K562 (cell line): Measurements from ENCODE around the gene NT5C. TPM values are rescaled to one million over a fixed set of nuclear protein-coding genes. Genes with fewer than 3 reads are reported as not detected.

Experiments used
- ATAC-seq: fragments of 200-7000 bp; cut with Tn5 transposase; 3 replicates; pipeline ENCODE4 v1.9.1; 2020; ENCODE audit warnings: moderate library complexity
- BruUV-seq: library from RNA; stranded (reverse); fragments of 400-500 nt; replicated peaks from 2 replicates; lab custom pipeline; 2021; lab: Mats Ljungman, UMichigan
- CTCF ChIA-PET: fragments of 300-600 bp; formaldehyde crosslinking; extraction: SDS; loops from one replicate; lab custom pipeline; 2021; ENCODE audit warnings: low intra/inter-chr PET ratio; lab: Yijun Ruan, JAX
- POLR2A ChIA-PET: fragments of 300-600, 350-650 bp; sonication (Branson Sonifier 250); formaldehyde crosslinking; extraction: SDS; loops from one replicate; lab custom pipeline; 2021; ENCODE audit warnings: antibody characterized with exemption, inconsistent platforms; lab: Yijun Ruan, JAX
- DNase-seq, 4 experiments: peaks; one replicate each; pipeline versions ENCODE4 v3.0.0 to v3.0.0-alpha.2; 2011 to 2018; ENCODE audit warnings: low spot score in 3 of 4, mixed read lengths in 3 of 4; ENCODE audit errors: extremely low read depth in 1 of 4
- FAIRE-seq: peaks from 2 replicates; lab custom pipeline; 2011; peaks lifted over from hg19 to GRCh38; lab: Jason Lieb, UNC
- H2AFZ ChIP-seq: 2 replicates; pipeline ENCODE4 v1.6.0; 2011; ENCODE audit warnings: low read depth, low read length, control low read depth, inconsistent platforms
- H3K27ac ChIP-seq: fragments of 200-600 bp; 3 replicates; pipeline ENCODE4 v1.8.0; 2011; ENCODE audit warnings: low read depth, mild to moderate bottlenecking, control low read depth, inconsistent platforms, low read length, moderate library complexity, mixed read lengths; ENCODE audit errors: extremely low read depth
- H3K27me3 ChIP-seq, 2 experiments: fragments of 300-600 bp in 1 of 2; 2 replicates in 1 of 2; 3 replicates in 1 of 2; pipeline versions ENCODE4 v1.6.0 to v1.8.0; 2011; ENCODE audit warnings: inconsistent platforms in 2 of 2, low read length in 2 of 2, mild to moderate bottlenecking in 1 of 2, mixed read lengths in 1 of 2, moderate library complexity in 1 of 2; ENCODE audit not compliant: control insufficient read depth in 2 of 2, insufficient read depth in 2 of 2
- H3K36me3 ChIP-seq: fragments of 300-600 bp; 3 replicates; pipeline ENCODE4 v1.8.0; 2011; ENCODE audit warnings: mild to moderate bottlenecking, low read length, inconsistent platforms; ENCODE audit not compliant: control insufficient read depth, insufficient read depth
- H3K4me1 ChIP-seq, 2 experiments: fragments of 200-600 bp in 1 of 2; replicated peaks in 1 of 2; 2 replicates in 1 of 2; 3 replicates in 1 of 2; pipeline versions ENCODE4 v1.5.1 to v1.8.0; 2011; ENCODE audit warnings: inconsistent platforms in 2 of 2, low read length in 2 of 2, mild to moderate bottlenecking in 1 of 2, mixed read lengths in 1 of 2, moderate library complexity in 1 of 2; ENCODE audit not compliant: control insufficient read depth in 2 of 2, insufficient read depth in 2 of 2
- H3K4me2 ChIP-seq: 2 replicates; pipeline ENCODE4 v1.6.1; 2011; ENCODE audit warnings: low read length, control low read depth, inconsistent platforms, mixed read lengths; ENCODE audit not compliant: insufficient read depth
- H3K4me3 ChIP-seq: fragments of 200-600 bp; sonication (generic), shearing (Covaris generic); 2 replicates; pipeline ENCODE4 v1.5.1; 2016; ENCODE audit warnings: control low read depth, inconsistent platforms
- H3K79me2 ChIP-seq: fragments of 200-600 bp; 3 replicates; pipeline ENCODE4 v1.8.0; 2011; ENCODE audit warnings: low read length, inconsistent platforms; ENCODE audit not compliant: control insufficient read depth, insufficient read depth
- H3K9ac ChIP-seq, 2 experiments: 2 replicates each; pipeline versions ENCODE4 v1.6.0 to v1.6.1; 2011; ENCODE audit warnings: low read depth in 2 of 2, low read length in 2 of 2, control low read depth in 1 of 2, inconsistent platforms in 1 of 2, mild to moderate bottlenecking in 1 of 2, mixed read lengths in 1 of 2; ENCODE audit not compliant: insufficient read depth in 1 of 2
- H3K9me1 ChIP-seq: one replicate; pipeline ENCODE4 v1.6.0; 2011; ENCODE audit warnings: inconsistent platforms, mild to moderate bottlenecking, low read length, moderate library complexity; ENCODE audit not compliant: control insufficient read depth, insufficient read depth
- H3K9me3 ChIP-seq: replicated peaks from 2 replicates; pipeline ENCODE4 v1.5.1; 2011; ENCODE audit warnings: low read depth, low read length, inconsistent platforms; ENCODE audit not compliant: control insufficient read depth, insufficient read depth
- H4K20me1 ChIP-seq: replicated peaks from 2 replicates; pipeline ENCODE4 v1.6.1; 2011; ENCODE audit warnings: low read length, inconsistent platforms, mixed read lengths; ENCODE audit not compliant: control insufficient read depth, insufficient read depth
- LEF1 ChIP-seq: fragments of 450-650 bp; IDR thresholded peaks from 2 replicates; pipeline ENCODE4 v1.6.1; 2016; ENCODE audit warnings: mild to moderate bottlenecking
- NFATC3 ChIP-seq: fragments of 450-650 bp; IDR thresholded peaks from 2 replicates; pipeline ENCODE4 v1.6.1; 2017; ENCODE audit warnings: mild to moderate bottlenecking
- OTX1 ChIP-seq: fragments of 450-650 bp; formaldehyde crosslinking; IDR thresholded peaks from 2 replicates; pipeline ENCODE4 v1.4.0; 2022; ENCODE audit warnings: mild to moderate bottlenecking
- PCBP2 ChIP-seq: fragments of 200-400 bp; formaldehyde crosslinking; IDR thresholded peaks from 2 replicates; pipeline ENCODE4 v1.6.1; 2018; ENCODE audit warnings: low read length, low read depth, mild to moderate bottlenecking, moderate library complexity; ENCODE audit not compliant: poor library complexity, severe bottlenecking
- POLR2A ChIP-seq: fragments of 450-650 bp; conservative IDR thresholded peaks from 2 replicates; pipeline ENCODE4 v1.6.1; 2016
- POLR2AphosphoS5 ChIP-seq: IDR thresholded peaks from 2 replicates; pipeline ENCODE4 v1.6.1; 2011; ENCODE audit warnings: mild to moderate bottlenecking, low read depth, low read length, moderate library complexity; ENCODE audit not compliant: control insufficient read depth, insufficient read depth
- POLR2G ChIP-seq: fragments of 200-400 bp; formaldehyde crosslinking; IDR thresholded peaks from 2 replicates; pipeline ENCODE4 v1.6.1; 2017; ENCODE audit warnings: low read depth, mild to moderate bottlenecking, antibody characterized with exemption, low read length, moderate library complexity
- PTRF ChIP-seq: fragments of 450-650 bp; IDR thresholded peaks from 2 replicates; pipeline ENCODE4 v1.6.1; 2016; ENCODE audit warnings: mild to moderate bottlenecking, missing genetic modification characterization, missing compliant biosample characterization
- RBFOX2 ChIP-seq: fragments of 200-400 bp; formaldehyde crosslinking; IDR thresholded peaks from 2 replicates; pipeline ENCODE4 v1.6.1; 2017; ENCODE audit warnings: low read depth, mild to moderate bottlenecking, low read length, moderate library complexity
- RBM22 ChIP-seq: fragments of 200-400 bp; formaldehyde crosslinking; IDR thresholded peaks from 2 replicates; pipeline ENCODE4 v1.6.1; 2018; ENCODE audit warnings: low read length, low read depth; ENCODE audit not compliant: poor library complexity, severe bottlenecking
- RFX7 ChIP-seq: fragments of 250-450 bp; sonication (Bioruptor Pico); IDR thresholded peaks from 2 replicates; pipeline ENCODE4 v1.5.1; 2021; ENCODE audit warnings: mild to moderate bottlenecking
- SAFB ChIP-seq: fragments of 200-400 bp; formaldehyde crosslinking; IDR thresholded peaks from 2 replicates; pipeline ENCODE4 v1.6.1; 2017; ENCODE audit warnings: low read depth, low read length, borderline replicate concordance
- SUPT5H ChIP-seq: fragments of 450-650 bp; IDR thresholded peaks from 2 replicates; pipeline ENCODE4 v1.6.1; 2016
- TBP ChIP-seq: optimal IDR thresholded peaks from 2 replicates; pipeline ENCODE3; 2011; ENCODE audit warnings: low read depth, low read length, improper control_type of control experiment
- XRCC4 ChIP-seq: IDR thresholded peaks from one replicate; pipeline ENCODE4 v1.6.1; 2011; ENCODE audit not compliant: insufficient read depth, insufficient read length; ENCODE audit errors: extremely low read depth
- ZC3H4 ChIP-seq: sonication (generic); formaldehyde crosslinking; IDR thresholded peaks from 2 replicates; pipeline ENCODE4 v1.9.0; 2021; ENCODE audit warnings: missing genetic modification reagents, borderline replicate concordance
- ZNF280A ChIP-seq: fragments of 450-650 bp; IDR thresholded peaks from 2 replicates; pipeline ENCODE4 v1.6.1; 2018; ENCODE audit warnings: mild to moderate bottlenecking, low read depth; ENCODE audit not compliant: partially characterized antibody
- ZSCAN29 ChIP-seq: fragments of 450-650 bp; IDR thresholded peaks from 2 replicates; pipeline ENCODE4 v1.6.1; 2017
- WGBS: fragments of 100-300 bp; shearing (Covaris generic); methylation state at CpG from one replicate; pipeline ENCODE4 v1.1.6; 2016; ENCODE audit warnings: low coverage, mixed read lengths; ENCODE audit not compliant: insufficient coverage; ENCODE audit errors: missing lambda C conversion rate; 5-methylcytosine and 5-hydroxymethylcytosine counted together
- in situ Hi-C: fragments of 300-500 bp; cut with MboI; formaldehyde crosslinking; loops from 4 replicates; pipeline ENCODE4 v1.15.0; 2018; ENCODE audit warnings: inconsistent platforms, mixed read lengths
- intact Hi-C: fragments of 100-400 bp; cut with micrococcal nuclease; formaldehyde crosslinking; loops from 2 replicates; pipeline ENCODE4 v1.14.2; 2022
- polyA plus RNA-seq, 8 experiments: library from polyadenylated mRNA; depleted of rRNA in 4 of 8; stranded (reverse) in 5 of 8; unstranded in 3 of 8; fragments of >200 nt; fragmentation: Nextera tagmentation in 2 of 8; fragmentation: Illumina TruSeq in 1 of 8; extraction: Ambion mirVana in 2 of 8; extraction: Trizol in 1 of 8; gene quantifications; 2 replicates each; pipeline versions ENCODE4 v1.2.1 to v1.2.3, GENCODE V29; 2011 to 2014; ENCODE audit warnings: inconsistent platforms in 1 of 8, missing spikeins in 1 of 8
- total RNA-seq, 7 experiments: library from RNA; depleted of rRNA in 6 of 7; stranded (reverse); fragments of >200 nt in 6 of 7; fragmentation: Illumina TruSeq in 2 of 7; extraction: Trizol in 2 of 7; gene quantifications; 2 replicates each; pipeline versions ENCODE4 v1.2.1 to v1.2.3, GENCODE V29; 2011 to 2021; ENCODE audit warnings: low replicate concordance in 1 of 7
- TF ChIP-seq, protein P1 (sequence below): fragments of 450-650 bp; formaldehyde crosslinking; IDR thresholded peaks from 2 replicates; pipeline ENCODE4 v1.4.0; 2022; ENCODE audit warnings: missing genetic modification characterization

The NT5C gene
- total and polyA plus RNA-seq, 9 of the 15 experiments (the other 6 are each of a cell fraction or from before 2014, with no cell fraction given), result 2.9 to 205 (median 45.0) TPM

DNA sequence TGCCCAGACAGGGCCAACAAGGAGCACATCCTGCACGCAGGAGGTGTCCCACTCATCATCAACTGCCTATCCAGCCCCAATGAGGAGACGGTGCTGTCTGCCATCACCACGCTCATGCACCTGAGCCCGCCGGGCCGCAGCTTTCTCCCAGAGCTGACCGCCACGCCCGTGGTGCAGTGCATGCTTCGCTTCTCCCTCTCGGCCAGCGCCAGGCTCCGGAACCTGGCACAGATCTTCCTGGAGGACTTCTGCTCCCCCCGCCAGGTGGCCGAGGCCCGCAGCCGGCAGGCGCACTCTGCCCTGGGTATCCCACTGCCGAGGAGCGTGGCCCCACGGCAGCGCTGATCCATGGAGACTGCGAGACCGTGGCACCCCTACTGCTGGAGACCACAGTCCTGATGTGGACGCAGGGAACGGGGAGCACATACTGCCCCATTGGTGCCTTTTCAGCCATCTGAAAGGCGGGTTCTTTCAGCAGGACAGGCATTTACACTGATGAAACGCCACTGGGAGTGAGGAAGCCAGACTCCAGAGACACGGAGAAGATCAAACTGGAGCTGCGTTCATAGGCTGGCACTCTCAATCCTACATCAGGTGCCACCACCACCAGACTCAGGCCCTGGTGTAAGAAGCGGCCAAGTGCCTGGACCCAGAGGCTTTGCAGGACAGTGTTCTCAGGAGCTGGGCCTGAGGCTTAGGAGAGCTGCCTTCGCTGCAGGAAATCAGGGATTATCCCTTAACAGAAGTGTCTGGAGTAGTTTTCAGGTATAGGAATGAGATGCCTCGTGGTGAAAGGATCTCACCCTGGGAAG is 2.6 kb downstream of the NT5C start:
- H3K27ac ChIP-seq, result no peak overlapping the region
- no peak overlapping the region for H2AFZ ChIP-seq
- no peaks in the 10 kb centered on the region for H3K27me3 ChIP-seq
- ChIA-PET CTCF (no interaction called here), POLR2A (interaction anchor here (0.7 to 7.6 kb wide), 5 partner anchors 10 to 123 kb away, joined by 3 to 58 read pairs (median 4); no protein-coding TSS in a partner anchor)
- 96% methylated on average over 31 of the region's 33 CpGs for WGBS
- H3K36me3 ChIP-seq, result peaks cover 25% of the 10 kb centered on the region; the same call in 2 of the 3 replicates
- H4K20me1 ChIP-seq, result peaks cover 6% of the 10 kb centered on the region; the same call in 1 of the 2 replicates
- DNase-seq, result no peak
- no peak for ATAC-seq
- peaks cover 44% of the 10 kb centered on the region for H3K79me2 ChIP-seq
- H3K9ac ChIP-seq, result peak overlapping the region in 1 of 2 experiments; percentile 6; a peak in 1 of 4 replicates
- no peak overlapping the region for H3K4me2 ChIP-seq
- intact Hi-C loops (no loop called here), in situ Hi-C loops (no loop called here)
- no peak for FAIRE-seq
- no peaks in the 10 kb centered on the region for H3K9me3 ChIP-seq
- TF ChIP-seq RBM22 (peak; percentile 79), POLR2G (peak; percentile 78), OTX1 (CRISPR knock-in tag) (no peak), RFX7 (CRISPR knock-in tag) (no peak), SAFB (no peak), XRCC4 (no peak), TBP (no peak), PCBP2 (no peak), NFATC3 (no peak), ZNF280A (no peak), ZC3H4 (CRISPR knock-in tag) (no peak), PTRF (tag) (no peak), POLR2A (peak; percentile 26), LEF1 (no peak), RBFOX2 (peak; percentile 72), POLR2AphosphoS5 (peak; percentile 23; the same call in 1 of the 2 replicates), SUPT5H (peak; percentile 18; the same call in 1 of the 2 replicates), ZSCAN29 (no peak)
- TF ChIP-seq, protein P1, sequence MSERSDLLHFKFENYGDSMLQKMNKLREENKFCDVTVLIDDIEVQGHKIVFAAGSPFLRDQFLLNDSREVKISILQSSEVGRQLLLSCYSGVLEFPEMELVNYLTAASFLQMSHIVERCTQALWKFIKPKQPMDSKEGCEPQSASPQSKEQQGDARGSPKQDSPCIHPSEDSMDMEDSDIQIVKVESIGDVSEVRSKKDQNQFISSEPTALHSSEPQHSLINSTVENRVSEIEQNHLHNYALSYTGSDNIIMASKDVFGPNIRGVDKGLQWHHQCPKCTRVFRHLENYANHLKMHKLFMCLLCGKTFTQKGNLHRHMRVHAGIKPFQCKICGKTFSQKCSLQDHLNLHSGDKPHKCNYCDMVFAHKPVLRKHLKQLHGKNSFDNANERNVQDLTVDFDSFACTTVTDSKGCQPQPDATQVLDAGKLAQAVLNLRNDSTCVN (CRISPR knock-in tag), result no peak
- no TSS peak for BruUV-seq
- H3K9me1 ChIP-seq, result no peaks in the 10 kb centered on the region
- H3K4me3 ChIP-seq, result no peak overlapping the region
- H3K4me1 ChIP-seq, result peaks cover 28 to 53% of the 10 kb centered on the region in 2 experiments
